ENCODE data around the gene LYPD5.

DNA sequence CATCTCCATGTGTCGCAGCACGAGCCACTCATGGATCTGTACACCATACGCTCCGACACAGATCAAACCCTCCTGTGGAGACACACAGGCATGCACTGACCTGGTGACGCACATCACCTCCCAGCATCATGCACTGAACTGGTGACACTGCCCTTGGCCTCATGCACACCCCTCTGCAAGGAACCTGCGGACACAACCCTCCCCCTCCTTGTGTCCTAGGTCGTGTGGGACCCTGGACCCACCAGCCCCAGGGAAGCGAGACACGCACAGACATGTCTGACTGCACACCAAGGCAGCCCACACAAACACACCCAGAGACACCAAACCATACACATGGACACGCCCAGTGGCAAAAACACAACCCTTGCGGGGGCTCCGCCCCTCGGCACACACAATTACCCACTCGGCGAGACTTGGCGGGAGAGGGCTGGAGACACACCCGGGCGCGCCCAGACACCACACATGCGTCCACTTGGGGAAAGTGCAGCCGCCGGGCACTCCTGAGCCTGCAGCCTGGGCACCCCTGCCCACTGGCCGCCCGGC, 19.5 kb downstream of the LYPD5 start:
- TF ChIP-seq EZH2 (IDR thresholded peaks at IDR 0.05; ENCODE audit: insufficient read depth, poor library complexity, severe bottlenecking), result no peak
- no peak for TF ChIP-seq EZH2phosphoT487 (IDR thresholded peaks at IDR 0.05; ENCODE audit: insufficient read depth, low read depth)

All from GM23248 (cell line).